Omental fat pad (tissue), 4 donors: ENCODE measurements around the gene FCER1G. TPM values are rescaled to one million over a fixed set of nuclear protein-coding genes. Genes with fewer than 3 reads are reported as not detected.
"Not testable (repeated sequence)": the region's sequence is repeated elsewhere in the genome, so short reads cannot be mapped to it uniquely, and the experiment has no call there.

Source experiments
- ATAC-seq: fragments of 150-250 bp; one replicate; pipeline ENCODE4 v1.9.1; 2016; ENCODE audit warnings: mild to moderate bottlenecking, moderate library complexity; ENCODE audit not compliant: low FRiP score
- DNase-seq: peaks from one replicate; pipeline ENCODE4 v3.0.0-alpha.2; 2019; ENCODE audit warnings: low spot score
- total RNA-seq, 4 donors: library from RNA; depleted of rRNA; stranded (reverse); fragments of >200 nt; gene quantifications; one replicate each; pipeline ENCODE4 v1.1.0, GENCODE V29; 2016
- TF ChIP-seq, protein P1 (sequence below), 3 donors: fragments of 450-650 bp; IDR thresholded peaks; one replicate each; pipeline ENCODE4 v1.5.1; 2016 to 2017; ENCODE audit warnings: antibody characterized with exemption in 3 of 3, mild to moderate bottlenecking in 3 of 3, moderate library complexity in 2 of 3

The FCER1G gene
- total RNA-seq, 4 donors from 2014 or later, result 96.3 to 346 (median 179) TPM

- TF ChIP-seq, protein P1, sequence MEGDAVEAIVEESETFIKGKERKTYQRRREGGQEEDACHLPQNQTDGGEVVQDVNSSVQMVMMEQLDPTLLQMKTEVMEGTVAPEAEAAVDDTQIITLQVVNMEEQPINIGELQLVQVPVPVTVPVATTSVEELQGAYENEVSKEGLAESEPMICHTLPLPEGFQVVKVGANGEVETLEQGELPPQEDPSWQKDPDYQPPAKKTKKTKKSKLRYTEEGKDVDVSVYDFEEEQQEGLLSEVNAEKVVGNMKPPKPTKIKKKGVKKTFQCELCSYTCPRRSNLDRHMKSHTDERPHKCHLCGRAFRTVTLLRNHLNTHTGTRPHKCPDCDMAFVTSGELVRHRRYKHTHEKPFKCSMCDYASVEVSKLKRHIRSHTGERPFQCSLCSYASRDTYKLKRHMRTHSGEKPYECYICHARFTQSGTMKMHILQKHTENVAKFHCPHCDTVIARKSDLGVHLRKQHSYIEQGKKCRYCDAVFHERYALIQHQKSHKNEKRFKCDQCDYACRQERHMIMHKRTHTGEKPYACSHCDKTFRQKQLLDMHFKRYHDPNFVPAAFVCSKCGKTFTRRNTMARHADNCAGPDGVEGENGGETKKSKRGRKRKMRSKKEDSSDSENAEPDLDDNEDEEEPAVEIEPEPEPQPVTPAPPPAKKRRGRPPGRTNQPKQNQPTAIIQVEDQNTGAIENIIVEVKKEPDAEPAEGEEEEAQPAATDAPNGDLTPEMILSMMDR (IDR thresholded peaks at IDR 0.05), result no peak
- ATAC-seq (no peak), DNase-seq (no peak)
Observed at GRCh38 chr1:161244888-161245287, 29.8 kb downstream of the FCER1G start.

- not testable (repeated sequence) for ATAC-seq, DNase-seq
Observed at GRCh38 chr1:161250100-161250499, 35.0 kb downstream of the FCER1G start.

- no peak for ATAC-seq
- TF ChIP-seq, protein P1 (IDR thresholded peaks at IDR 0.05), result no peak
- DNase-seq, result no peak
Observed at GRCh38 chr1:161250829-161251228, 35.7 kb downstream of the FCER1G start.

DNA sequence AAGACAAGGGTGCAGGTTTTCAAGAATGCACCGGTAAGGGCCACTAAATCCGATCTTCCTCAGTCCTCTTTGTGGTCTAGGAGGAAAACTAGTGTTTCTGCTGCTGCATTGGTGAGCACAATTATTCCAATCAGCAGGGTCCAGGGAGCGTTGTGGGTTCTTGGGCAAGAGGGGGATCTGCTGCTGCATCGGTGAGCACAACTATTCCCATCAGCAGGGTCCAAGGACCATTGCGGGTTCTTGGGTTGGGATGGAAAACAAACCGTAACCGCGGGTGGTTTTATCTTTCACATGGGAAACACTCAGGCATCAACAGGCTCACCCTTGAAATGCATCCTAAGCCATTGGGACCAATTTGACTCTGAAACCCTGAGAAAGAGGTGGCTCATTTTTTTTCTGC is 36.5 kb downstream of the FCER1G start:
- no peak for DNase-seq
- TF ChIP-seq, protein P1 (IDR thresholded peaks at IDR 0.05), result no peak
- no peak for ATAC-seq

DNA sequence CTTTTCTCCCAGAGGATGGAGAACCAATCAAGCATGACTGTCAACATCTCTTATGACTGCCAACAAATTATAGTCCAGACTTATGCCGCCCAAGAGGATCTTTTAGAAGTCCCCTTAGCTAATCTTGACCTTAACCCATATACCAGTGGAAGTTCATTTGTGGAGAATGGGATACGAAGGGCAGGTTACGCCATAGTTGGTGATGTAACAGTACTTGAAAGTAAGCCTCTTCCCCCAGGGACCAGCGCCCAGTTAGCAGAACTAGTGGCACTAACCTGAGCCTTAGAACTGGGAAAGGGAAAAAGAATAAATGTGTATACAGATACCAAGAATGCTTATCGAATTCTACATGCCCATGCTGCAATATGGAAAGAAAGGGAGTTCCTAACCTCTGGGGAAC is 40.2 kb downstream of the FCER1G start:
- DNase-seq, ATAC-seq: not testable (repeated sequence)

DNA sequence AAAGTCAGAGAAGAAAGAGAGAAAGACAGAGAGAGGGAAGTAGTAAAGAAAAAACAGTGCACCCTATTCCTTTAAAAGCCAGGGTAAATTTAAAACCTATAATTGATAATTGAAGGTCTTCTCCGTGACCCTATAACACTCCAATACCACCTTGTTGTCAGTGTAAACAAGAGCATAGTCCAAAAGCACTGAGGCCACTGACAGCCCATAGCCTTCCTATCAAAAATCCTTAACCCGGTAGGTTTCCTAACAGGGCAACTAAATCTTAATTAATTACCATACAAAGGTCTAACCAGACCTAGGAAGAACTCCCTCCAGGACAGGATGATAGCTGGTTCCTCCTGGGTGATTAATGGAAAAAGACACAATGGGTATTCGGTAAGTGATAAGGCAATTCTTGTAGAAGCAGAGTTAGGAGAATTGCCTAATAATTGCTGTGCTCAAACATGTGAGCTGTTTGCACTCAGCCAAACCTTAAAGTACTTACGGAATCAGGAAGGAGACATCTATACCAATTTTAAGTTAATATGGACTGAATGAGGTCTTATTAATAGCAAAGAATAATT is 40.9 kb downstream of the FCER1G start:
- DNase-seq, ATAC-seq: not testable (repeated sequence)

DNA sequence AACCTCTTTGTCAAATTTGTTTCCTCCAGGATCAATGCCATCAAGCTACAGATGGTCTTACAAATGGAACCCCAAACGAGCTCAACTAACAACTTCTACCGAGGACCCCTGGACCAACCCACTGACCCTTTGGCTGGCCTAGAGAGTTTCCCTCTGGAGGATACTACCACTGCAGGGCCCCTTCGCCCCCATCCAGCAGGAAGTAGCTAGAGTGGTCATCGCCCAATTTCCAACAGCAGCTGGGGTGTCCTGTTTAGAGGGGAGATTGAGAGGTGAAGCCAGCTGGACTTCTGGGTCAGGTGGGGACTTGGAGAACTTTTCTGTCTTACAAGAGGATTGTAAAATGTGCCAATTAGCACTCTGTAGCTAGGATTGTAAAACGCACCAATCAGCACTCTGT is 42.0 kb downstream of the FCER1G start:
- DNase-seq, ATAC-seq: not testable (repeated sequence)

DNA sequence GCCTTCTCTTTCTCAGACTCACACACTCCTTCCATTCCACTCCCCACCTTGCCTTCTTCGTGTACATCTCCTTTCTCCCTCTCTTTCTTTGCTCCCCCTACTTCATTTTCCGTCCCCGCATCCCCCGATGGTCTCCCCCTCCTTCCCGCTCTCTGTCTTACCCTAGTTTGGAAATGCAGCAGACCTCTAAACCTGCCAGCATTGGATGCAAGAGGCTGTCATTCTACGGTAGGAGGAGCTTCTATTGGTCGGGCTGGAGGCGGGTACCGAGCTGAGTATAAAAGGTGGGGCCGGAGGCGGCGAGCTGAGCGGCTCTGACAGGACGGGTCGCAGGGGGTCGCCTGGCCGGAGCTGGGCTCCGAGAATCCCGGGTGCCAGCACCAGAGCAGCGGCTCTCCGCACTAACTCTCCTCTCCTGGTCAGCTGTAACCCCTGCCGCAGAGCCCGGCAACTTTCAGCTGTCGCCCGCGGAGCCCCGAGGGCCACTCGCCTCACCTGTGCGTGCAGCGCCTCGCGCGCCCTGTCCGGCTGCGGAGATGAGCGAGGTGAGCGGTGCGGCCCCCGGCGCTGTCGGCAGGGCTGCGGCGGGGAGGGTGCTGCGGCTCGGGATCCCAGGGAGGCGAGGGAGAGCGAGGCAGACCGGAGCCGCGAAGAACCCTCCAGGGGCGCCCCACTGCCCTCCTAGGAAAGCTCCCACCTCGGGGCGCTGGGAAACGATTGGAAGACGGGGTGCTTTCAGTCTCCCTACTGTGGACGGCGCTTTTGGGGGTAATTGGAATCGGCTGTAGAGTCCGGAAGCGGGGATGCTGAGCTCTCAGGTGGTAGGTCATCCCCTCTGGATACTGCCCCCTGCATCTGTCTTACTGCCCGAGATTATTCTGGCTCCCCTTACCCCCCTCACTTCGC is 43.6 kb downstream of the FCER1G start, which contains the start of gene PCP4L1:
PCP4L1 (plus strand) TSS at position 307 of the 906 bp plus-strand sequence; CDS start at position 537, 230 bp downstream.
- peak; percentile 77 for ATAC-seq

GRCh38 chr1:161259345-161259702 is 44.2 kb downstream of the FCER1G start:
- TF ChIP-seq, protein P1 (IDR thresholded peaks at IDR 0.05), result no peak
- ATAC-seq, result no peak
- no peak for DNase-seq

More for the DNA sequence above, 43.6 kb downstream of the FCER1G start, which contains the start of gene PCP4L1:
- DNase-seq, result no peak
- TF ChIP-seq, protein P1 (IDR thresholded peaks at IDR 0.05), result no peak
